Heart right ventricle (tissue), 16 donors: ENCODE data around the gene RNF157. TPM values are rescaled to one million over a fixed set of nuclear protein-coding genes. Genes with fewer than 3 reads are reported as not detected.

ENCODE experiments used
- ATAC-seq, 8 donors: fragments of 200-7000 bp; cut with Tn5 transposase; one replicate each; pipeline ENCODE4 v1.9.1; 2020; ENCODE audit warnings: mild to moderate bottlenecking in 8 of 8, moderate library complexity in 8 of 8, moderate number of reproducible peaks in 1 of 8
- DNase-seq, 2 donors: peaks; one replicate each; pipeline ENCODE4 v3.0.0-alpha.2; 2020
- H3K27ac ChIP-seq, 10 donors: fragments of 200-600 bp; sonication (generic) in 2 of 10; one replicate each; pipeline versions ENCODE4 v1.5.0 to v1.8.0; 2020 to 2022; ENCODE audit warnings: mild to moderate bottlenecking in 3 of 10
- H3K27me3 ChIP-seq, 7 donors: fragments of 200-600 bp; one replicate each; pipeline ENCODE4 v1.8.0; 2021 to 2022; ENCODE audit warnings: mild to moderate bottlenecking in 2 of 7
- H3K36me3 ChIP-seq, 9 donors: fragments of 200-600 bp; sonication (generic) in 1 of 9; one replicate each; pipeline versions ENCODE4 v1.5.0 to v1.8.0; 2020 to 2022; ENCODE audit warnings: mild to moderate bottlenecking in 2 of 9
- H3K4me1 ChIP-seq, 9 donors: fragments of 200-600 bp; sonication (generic) in 1 of 9; one replicate each; pipeline versions ENCODE4 v1.5.0 to v1.8.0; 2020 to 2022; ENCODE audit warnings: mild to moderate bottlenecking in 4 of 9
- H3K4me3 ChIP-seq, 10 donors: fragments of 200-600 bp; sonication (generic) in 2 of 10; one replicate each; pipeline versions ENCODE4 v1.5.0 to v1.8.0; 2020 to 2022; ENCODE audit warnings: mild to moderate bottlenecking in 7 of 10, moderate library complexity in 2 of 10
- H3K9me3 ChIP-seq, 11 donors: fragments of 200-600 bp in 10 of 11; sonication (generic) in 2 of 11; one replicate each; pipeline versions ENCODE4 v1.5.0 to v1.8.0; 2013 to 2022; ENCODE audit warnings: mild to moderate bottlenecking in 2 of 11, control low read depth in 1 of 11, moderate library complexity in 1 of 11
- WGBS, 2 donors: extraction: QIAGEN DNeasy Blood & Tissue Kit; methylation state at CpG; one replicate each; pipeline ENCODE4 v1.1.7; 2013; ENCODE audit warnings: inconsistent platforms in 1 of 2; 5-methylcytosine and 5-hydroxymethylcytosine counted together
- intact Hi-C, 10 donors: fragments of 100-400 bp; cut with DNase I; formaldehyde crosslinking; loops; one replicate each; pipeline versions ENCODE4 v1.11.1 to v1.14.2; 2022
- polyA plus RNA-seq, 2 donors: library from polyadenylated mRNA; stranded (reverse); fragments of 200-250 nt; gene quantifications; one replicate each; pipeline ENCODE4 v1.2.3, GENCODE V29; 2013
- total RNA-seq, 10 donors: library from RNA; stranded (reverse); fragmentation: NEBNext Ultra II Directional in 3 of 10; extraction: Animal tissue kit (Norgen Biotek cat#: 25700) in 3 of 10; gene quantifications; one replicate each; pipeline versions ENCODE4 v1.2.1 to v1.2.4, GENCODE V29; 2021 to 2023
- TF ChIP-seq, protein P1 (sequence below), 9 donors: fragments of 200-600 bp; sonication (generic) in 2 of 9; IDR thresholded peaks; one replicate each; pipeline versions ENCODE4 v1.5.0 to v1.8.0; 2021 to 2022; ENCODE audit warnings: antibody characterized with exemption in 9 of 9, mild to moderate bottlenecking in 5 of 9, moderate library complexity in 1 of 9
- donor health status: Arrhythmogenic right ventricular cardiomyopathy.
- donor health status: ischemic (EF 13 %, LVEDD 7.1; RV severe dilation, severe dysfunction).
- donor health status: healthy with polysubstance abuse.
- donor health status: DM: no; HTN: yes; CAD: no.
- donor health status: DM: no; HTN: no; CAD: no.
- donor health status: ischemic (EF 25% LVEDD 6.9; RV normal size, moderate dysfunction).
- donor health status: ischemic (EF 25% LVEDD 5.7; RV mildly dilated, moderate dysfunction).
- donor health status: healthy.
- donor health status: DM: yes; HTN: yes; CAD: no.
- donor health status: Ischemic cardiomyopathy.
- donor health status: ischemic (EF 35%, LVEDD 5.7; RV mildly dilated, moderate dysfunction).
- donor health status: nonischemic (EF 11% LVEDD 7.7; RV severe dilation, severe dysfunction).
- donor health status: DM: yes; HTN: yes; CAD: no.
- donor health status: PGD.
- donor health status: ischemic (EF 29% LVEDD 5.4; RV normal size, mild dysfunction).
- donor health status: nonischemic (EF 23%, LVEDD 6.1; RV moderate dilation, normal function).

The RNF157 gene
- total and polyA plus RNA-seq, 12 donors = 1.3 to 18.8 (median 3.4) TPM

DNA sequence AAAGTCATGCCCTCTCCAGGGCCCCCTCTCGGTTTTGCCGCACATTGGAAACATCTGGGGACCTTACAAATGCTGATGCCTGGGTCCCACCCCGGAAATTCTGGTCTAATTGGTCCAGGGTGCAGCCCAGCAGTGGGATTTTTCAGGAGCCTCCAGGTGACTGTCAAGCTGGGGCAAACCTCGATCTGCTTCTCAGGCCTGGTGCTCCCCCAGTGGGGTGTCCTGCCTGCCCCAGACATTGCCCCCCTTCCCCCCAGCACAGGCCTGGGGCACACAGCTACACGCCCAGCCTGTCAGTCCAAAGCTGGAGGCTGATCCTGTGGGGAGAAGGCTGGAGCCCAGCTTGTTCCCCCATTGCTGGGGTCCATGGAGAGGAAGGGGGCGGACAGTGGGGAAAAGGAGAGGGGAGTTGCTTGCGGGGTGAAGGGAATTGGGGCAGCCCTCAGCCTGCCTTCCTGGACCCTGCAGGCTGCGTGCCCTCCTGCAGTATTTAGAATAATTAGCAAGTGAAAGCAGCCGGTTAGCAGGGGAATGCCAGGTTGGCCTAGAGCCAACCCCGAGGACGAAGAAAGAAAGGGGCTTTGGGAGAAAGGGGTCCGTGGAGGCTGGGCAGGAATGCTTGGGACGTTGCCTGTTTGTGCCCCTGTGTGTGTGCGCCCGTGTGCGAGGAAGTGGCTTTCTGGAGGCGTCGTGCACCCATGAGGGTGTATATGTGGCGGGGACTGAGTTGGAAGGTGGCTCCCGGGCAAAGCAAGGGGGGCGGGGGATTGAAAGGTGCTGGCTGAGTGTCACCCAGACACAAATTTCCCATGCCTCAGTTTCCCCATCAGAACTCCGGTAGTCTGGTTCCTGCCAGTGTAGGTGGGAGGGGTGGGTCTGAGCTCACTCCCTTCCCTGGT, 105.1 kb downstream of the RNF157 start:
- ATAC-seq (no peak), DNase-seq (no peak)
- intact Hi-C loops = no loop called here
- peaks cover 19 to 100% (median 98%) of the 10 kb centered on the region in 7 donors for H3K27me3 ChIP-seq
- no peak overlapping the region for H3K27ac ChIP-seq
- WGBS, 2 donors = 29 to 40% methylated on average over 22 of the region's 22 CpGs
- H3K4me3 ChIP-seq = no peak overlapping the region
- H3K36me3 ChIP-seq = no peaks in the 10 kb centered on the region
- peaks cover 0 to 42% (median 17%) of the 10 kb centered on the region in 9 donors for H3K4me1 ChIP-seq
- TF ChIP-seq, protein P1, sequence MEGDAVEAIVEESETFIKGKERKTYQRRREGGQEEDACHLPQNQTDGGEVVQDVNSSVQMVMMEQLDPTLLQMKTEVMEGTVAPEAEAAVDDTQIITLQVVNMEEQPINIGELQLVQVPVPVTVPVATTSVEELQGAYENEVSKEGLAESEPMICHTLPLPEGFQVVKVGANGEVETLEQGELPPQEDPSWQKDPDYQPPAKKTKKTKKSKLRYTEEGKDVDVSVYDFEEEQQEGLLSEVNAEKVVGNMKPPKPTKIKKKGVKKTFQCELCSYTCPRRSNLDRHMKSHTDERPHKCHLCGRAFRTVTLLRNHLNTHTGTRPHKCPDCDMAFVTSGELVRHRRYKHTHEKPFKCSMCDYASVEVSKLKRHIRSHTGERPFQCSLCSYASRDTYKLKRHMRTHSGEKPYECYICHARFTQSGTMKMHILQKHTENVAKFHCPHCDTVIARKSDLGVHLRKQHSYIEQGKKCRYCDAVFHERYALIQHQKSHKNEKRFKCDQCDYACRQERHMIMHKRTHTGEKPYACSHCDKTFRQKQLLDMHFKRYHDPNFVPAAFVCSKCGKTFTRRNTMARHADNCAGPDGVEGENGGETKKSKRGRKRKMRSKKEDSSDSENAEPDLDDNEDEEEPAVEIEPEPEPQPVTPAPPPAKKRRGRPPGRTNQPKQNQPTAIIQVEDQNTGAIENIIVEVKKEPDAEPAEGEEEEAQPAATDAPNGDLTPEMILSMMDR (IDR thresholded peaks at IDR 0.05) = no peak
- no peaks in the 10 kb centered on the region for H3K9me3 ChIP-seq

DNA sequence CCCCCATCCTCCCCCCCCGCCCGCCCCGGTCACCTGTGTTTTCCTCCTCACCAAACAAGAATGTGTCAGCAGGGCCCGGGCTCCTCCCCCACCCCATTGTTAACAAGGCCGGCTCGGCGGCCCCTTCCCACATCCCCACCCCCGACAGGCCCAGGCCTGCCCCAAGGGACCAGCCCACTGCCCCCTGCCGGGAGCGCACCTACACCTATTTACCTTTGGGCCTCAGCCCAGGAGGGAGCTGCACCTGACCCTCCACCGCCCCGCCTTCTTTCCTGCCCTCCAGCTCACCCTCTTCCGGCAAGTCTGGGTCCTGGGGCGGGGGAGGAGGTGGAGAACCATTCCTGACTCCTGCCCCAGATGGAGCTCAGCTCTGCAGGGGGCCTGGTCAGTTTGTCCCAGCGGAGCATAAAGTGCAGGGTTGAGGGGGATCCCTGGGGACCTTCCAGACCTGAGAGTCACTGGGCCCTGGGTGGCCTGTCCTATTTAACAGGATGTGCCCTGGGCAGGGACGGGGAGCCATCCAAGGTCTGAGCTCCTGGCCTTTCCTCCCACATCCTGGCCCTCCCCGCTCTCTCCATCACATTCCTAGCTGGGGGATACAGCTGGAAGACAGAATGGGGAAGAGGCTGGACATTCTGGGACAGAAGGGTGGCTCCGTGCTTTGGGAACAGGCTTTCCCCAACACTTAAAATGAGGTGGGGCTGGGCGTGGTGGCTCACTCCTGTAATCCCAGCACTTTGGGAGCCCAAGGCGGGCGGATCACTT, 107.5 kb downstream of the RNF157 start:
- H3K9me3 ChIP-seq = no peaks in the 10 kb centered on the region
- TF ChIP-seq, protein P1 (IDR thresholded peaks at IDR 0.05) = no peak
- no peak for DNase-seq
- intact Hi-C loops = no loop called here
- H3K27me3 ChIP-seq = peaks cover 7 to 82% (median 75%) of the 10 kb centered on the region in 7 donors
- H3K27ac ChIP-seq = peak overlapping the region in 1 of 10 donors; percentile 29
- WGBS, 2 donors = 19 to 25% methylated on average over 20 to 21 of the region's 21 CpGs
- no peaks in the 10 kb centered on the region for H3K36me3 ChIP-seq
- H3K4me1 ChIP-seq = peaks cover 0 to 34% (median 4%) of the 10 kb centered on the region in 9 donors
- ATAC-seq = peak in 2 of 8 donors; percentile 17 to 34
- no peak overlapping the region for H3K4me3 ChIP-seq

DNA sequence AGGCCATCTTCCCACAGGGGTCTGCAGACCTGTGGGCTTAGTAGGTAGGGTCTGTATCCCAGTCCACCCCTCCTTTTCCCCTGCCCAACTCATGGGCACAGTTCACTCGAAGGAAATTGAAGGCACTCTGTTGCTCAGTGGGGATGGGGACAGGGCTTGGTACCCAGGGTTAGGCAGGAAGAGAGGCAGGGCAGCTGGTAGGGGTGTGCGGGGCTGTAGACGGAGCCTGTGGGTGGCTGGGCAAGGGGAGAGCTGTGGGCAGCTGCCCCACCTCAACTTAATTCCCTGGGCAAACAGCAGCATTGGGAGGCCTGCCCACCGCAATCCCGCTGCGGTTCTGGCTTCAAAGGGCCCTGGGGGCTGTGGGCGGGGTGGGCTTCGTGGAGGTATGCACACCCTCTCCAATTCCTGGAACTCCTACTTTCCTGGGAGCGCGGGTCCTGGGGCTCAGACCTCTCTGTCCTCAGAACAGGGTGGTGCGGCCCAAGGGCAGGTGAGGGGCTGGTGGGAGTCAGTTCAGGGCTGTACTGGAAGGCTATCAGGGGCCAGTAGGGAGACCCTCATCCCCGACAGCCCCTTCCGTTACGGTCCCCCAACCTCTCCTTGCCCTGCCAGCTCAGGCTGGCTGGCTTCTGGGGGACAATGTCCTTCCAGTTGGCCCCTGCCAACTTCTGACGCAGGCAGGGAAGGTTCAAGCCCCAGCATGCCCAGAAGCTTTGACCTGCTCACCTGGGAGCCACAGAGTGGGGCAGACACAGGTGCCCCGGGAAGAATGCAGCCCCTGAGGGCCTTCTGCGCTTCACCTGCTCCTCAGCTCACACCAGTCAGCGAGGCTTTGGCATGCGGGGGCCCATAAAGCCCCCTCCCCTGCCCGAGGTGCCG, 108.4 kb downstream of the RNF157 start:
- Histone ChIP-seq H3K36me3 (no peaks in the 10 kb centered on the region), H3K9me3 (no peaks in the 10 kb centered on the region), H3K4me1 (peaks cover 0 to 31% (median 0%) of the 10 kb centered on the region in 9 donors), H3K27ac (peak overlapping the region in 1 of 10 donors; percentile 29), H3K27me3 (peaks cover 7 to 74% (median 67%) of the 10 kb centered on the region in 7 donors), H3K4me3 (no peak overlapping the region)
- intact Hi-C loops = no loop called here
- 32 to 33% methylated on average over 21 of the region's 21 CpGs for WGBS, 2 donors
- ATAC-seq (no peak), DNase-seq (no peak)
- TF ChIP-seq, protein P1 (IDR thresholded peaks at IDR 0.05) = no peak
